HCT116 (cell line): ENCODE data around the gene TDRD12. TPM values are rescaled to one million over a fixed set of nuclear protein-coding genes. Genes with fewer than 3 reads are reported as not detected.
A peak's percentile ranks its signal among the peaks of the same experiment; 100 is the strongest.

Source experiments
- ATAC-seq: fragments of 200-7000 bp; cut with Tn5 transposase; 2 replicates; pipeline ENCODE4 v1.9.1; 2020; ENCODE audit warnings: mild to moderate bottlenecking, moderate library complexity
- BruUV-seq: library from RNA; stranded (reverse); fragments of 400-500 nt; replicated peaks from 2 replicates; lab custom pipeline; 2021; lab: Mats Ljungman, UMichigan
- CTCF ChIA-PET: fragments of 300-600 bp; sonication (Branson Sonifier 250); formaldehyde crosslinking; loops from one replicate; lab custom pipeline; 2021; ENCODE audit warnings: antibody characterized with exemption; lab: Charles Lee
- POLR2A ChIA-PET: fragments of 300-600, 350-600 bp; sonication (Branson Sonifier 250); formaldehyde crosslinking; loops from one replicate; lab custom pipeline; 2021; ENCODE audit warnings: antibody characterized with exemption; lab: Charles Lee
- RAD21 ChIA-PET, 2 experiments: fragments of 300-600 bp; sonication (Branson Sonifier 250); formaldehyde crosslinking; loops; one replicate each; lab custom pipeline; 2023; ENCODE audit warnings: low total read pairs in 2 of 2; ENCODE audit not compliant: uncharacterized antibody in 2 of 2, unreplicated experiment in 2 of 2, low non-redundant PET in 1 of 2; lab: Charles Lee
- DNase-seq: peaks from one replicate; pipeline ENCODE4 v3.0.0-alpha.2; 2010; ENCODE audit warnings: low read depth, low spot score
- H2AFZ ChIP-seq: fragments of 200-600 bp; shearing (Covaris generic), sonication (generic); 2 replicates; pipeline ENCODE4 v1.6.1; 2017; ENCODE audit warnings: low read depth, mixed run types, mixed read lengths, antibody characterized with exemption, low read length; ENCODE audit not compliant: poor library complexity, severe bottlenecking
- H3K27ac ChIP-seq: 2 replicates; pipeline ENCODE4 v1.5.1; 2012; ENCODE audit warnings: low read depth, low read length
- H3K27me3 ChIP-seq: fragments of 200-600 bp; sonication (generic); 2 replicates; pipeline ENCODE4 v1.6.1; 2016; ENCODE audit warnings: mixed run types, low read length, mixed read lengths; ENCODE audit not compliant: insufficient read depth
- H3K36me3 ChIP-seq, 2 experiments: fragments of 200-500 bp in 1 of 2; fragments of 200-600 bp in 1 of 2; sonication (Bioruptor generic) in 1 of 2; sonication (generic) in 1 of 2; 2 replicates each; pipeline versions ENCODE4 v1.5.1 to v1.6.1; 2014 to 2016; ENCODE audit warnings: low read length in 2 of 2, inconsistent platforms in 1 of 2, mixed read lengths in 1 of 2, mixed run types in 1 of 2; ENCODE audit not compliant: insufficient read depth in 2 of 2, control insufficient read depth in 1 of 2
- H3K4me1 ChIP-seq, 2 experiments: fragments of 200-600 bp in 1 of 2; sonication (generic) in 1 of 2; 2 replicates each; pipeline versions ENCODE4 v1.5.1 to v1.6.1; 2012 to 2017; ENCODE audit warnings: low read length in 2 of 2, inconsistent platforms in 1 of 2, mild to moderate bottlenecking in 1 of 2, mixed read lengths in 1 of 2, mixed run types in 1 of 2, moderate library complexity in 1 of 2; ENCODE audit not compliant: insufficient read depth in 2 of 2, control insufficient read depth in 1 of 2
- H3K4me2 ChIP-seq: fragments of 200-600 bp; sonication (generic); 2 replicates; pipeline ENCODE4 v1.6.1; 2017; ENCODE audit warnings: mixed run types, low read length, mixed read lengths
- H3K4me3 ChIP-seq, 2 experiments: fragments of 200-600 bp in 1 of 2; sonication (generic) in 1 of 2; replicated peaks in 1 of 2; 2 replicates each; pipeline ENCODE4 v1.5.1; 2011 to 2016; ENCODE audit warnings: low read length in 2 of 2, control low read depth in 1 of 2, low read depth in 1 of 2, mild to moderate bottlenecking in 1 of 2, mixed read lengths in 1 of 2, mixed run types in 1 of 2
- H3K79me2 ChIP-seq: fragments of 200-600 bp; sonication (generic); 2 replicates; pipeline ENCODE4 v1.6.1; 2017; ENCODE audit warnings: mild to moderate bottlenecking, mixed run types, low read length, moderate library complexity, mixed read lengths; ENCODE audit not compliant: insufficient read depth
- H3K9ac ChIP-seq: fragments of 200-600 bp; sonication (generic); 2 replicates; pipeline ENCODE4 v1.6.1; 2016; ENCODE audit warnings: low read length, mixed read lengths
- H3K9me2 ChIP-seq: fragments of 200-600 bp; sonication (generic), shearing (Covaris generic); 2 replicates; pipeline ENCODE4 v1.6.1; 2017; ENCODE audit warnings: mixed run types, mild to moderate bottlenecking, moderate library complexity; ENCODE audit not compliant: insufficient read depth
- H3K9me3 ChIP-seq, 2 experiments: fragments of 200-500 bp in 1 of 2; fragments of 200-600 bp in 1 of 2; sonication (Bioruptor generic) in 1 of 2; sonication (generic) in 1 of 2; 2 replicates each; pipeline ENCODE4 v1.6.1; 2014 to 2017; ENCODE audit warnings: low read length in 2 of 2, mixed read lengths in 2 of 2, inconsistent platforms in 1 of 2, low read depth in 1 of 2, mild to moderate bottlenecking in 1 of 2, mixed run types in 1 of 2, moderate library complexity in 1 of 2; ENCODE audit not compliant: control insufficient read depth in 1 of 2, insufficient read depth in 1 of 2
- H4K20me1 ChIP-seq: fragments of 200-600 bp; sonication (generic), shearing (Covaris generic); 2 replicates; pipeline ENCODE4 v1.6.1; 2017; ENCODE audit warnings: mixed run types, mild to moderate bottlenecking, moderate library complexity; ENCODE audit not compliant: insufficient read depth
- CBX3 ChIP-seq: IDR thresholded peaks from 2 replicates; pipeline ENCODE4 v1.6.1; 2012; ENCODE audit warnings: low read depth
- CTCF ChIP-seq, 3 experiments: fragments of 200-600 bp in 1 of 3; sonication (generic) in 1 of 3; IDR thresholded peaks in 2 of 3; conservative IDR thresholded peaks in 1 of 3; 2 replicates each; pipeline ENCODE4 v1.5.1; 2012 to 2017; ENCODE audit warnings: low read depth in 2 of 3, low read length in 2 of 3, antibody characterized with exemption in 1 of 3, borderline replicate concordance in 1 of 3, control low read depth in 1 of 3, mild to moderate bottlenecking in 1 of 3, mixed read lengths in 1 of 3, mixed run types in 1 of 3, moderate library complexity in 1 of 3; ENCODE audit not compliant: insufficient read depth in 1 of 3
- EZH2phosphoT487 ChIP-seq: fragments of 200-600 bp; IDR thresholded peaks from 2 replicates; pipeline ENCODE4 v1.6.1; 2018; ENCODE audit warnings: antibody characterized with exemption, borderline replicate concordance
- FOSL1 ChIP-seq: IDR thresholded peaks from 2 replicates; pipeline ENCODE4 v1.6.1; 2012; ENCODE audit warnings: low read depth
- MAX ChIP-seq: IDR thresholded peaks from 2 replicates; pipeline ENCODE4 v1.6.1; 2012
- POLR2A ChIP-seq: IDR thresholded peaks from 2 replicates; pipeline ENCODE4 v1.7.0; 2011; ENCODE audit warnings: borderline replicate concordance; ENCODE audit not compliant: insufficient read depth, insufficient read length; ENCODE audit errors: extremely low read depth
- REST ChIP-seq: IDR thresholded peaks from 2 replicates; pipeline ENCODE4 v1.6.1; 2012; ENCODE audit warnings: low read depth
- SIN3A ChIP-seq: IDR thresholded peaks from 2 replicates; pipeline ENCODE4 v1.6.1; 2012; ENCODE audit warnings: low read depth
- SP1 ChIP-seq: IDR thresholded peaks from 2 replicates; pipeline ENCODE4 v1.6.1; 2012; ENCODE audit warnings: low read depth
- TCF7L2 ChIP-seq: IDR thresholded peaks from 2 replicates; pipeline ENCODE4 v1.7.0; 2011; ENCODE audit warnings: borderline replicate concordance, inconsistent platforms; ENCODE audit not compliant: insufficient read depth, insufficient read length; ENCODE audit errors: extremely low read depth
- ZBTB33 ChIP-seq: IDR thresholded peaks from 2 replicates; pipeline ENCODE4 v1.6.1; 2011; ENCODE audit warnings: mild to moderate bottlenecking, low read length, moderate library complexity; ENCODE audit not compliant: insufficient replicate concordance; ENCODE audit errors: extremely low read depth
- intact Hi-C: fragments of 100-400 bp; cut with micrococcal nuclease; formaldehyde crosslinking; loops from 2 replicates; pipeline ENCODE4 v1.10.0; 2022
- total RNA-seq: library from RNA; stranded (reverse); gene quantifications from one replicate; pipeline ENCODE4 v1.2.1, GENCODE V29; 2021; ENCODE audit not compliant: unreplicated experiment

TDRD12 gene
- total RNA-seq, 1 experiment from 2014 or later, result 0.30 TPM

GRCh38 chr19:32720216-32720935 is 809 bp downstream of the TDRD12 start:
- Histone ChIP-seq H3K9me2 (no peaks in the 10 kb centered on the region), H3K79me2 (no peaks in the 10 kb centered on the region), H3K9me3 (no peaks in the 10 kb centered on the region), H3K4me3 (no peak overlapping the region), H3K9ac (no peak overlapping the region), H4K20me1 (no peaks in the 10 kb centered on the region), H2AFZ (no peak overlapping the region), H3K27ac (no peak overlapping the region), H3K4me1 (no peaks in the 10 kb centered on the region), H3K27me3 (no peaks in the 10 kb centered on the region), H3K36me3 (no peaks in the 10 kb centered on the region), H3K4me2 (no peak overlapping the region)
- intact Hi-C loops, result no loop called here
- BruUV-seq, result no TSS peak
- no peak for TF ChIP-seq MAX
- TF ChIP-seq CTCF (IDR thresholded peaks at IDR 0.05 in 2 of 3, conservative IDR thresholded peaks at IDR 0.05 in 1 of 3; ENCODE audit: borderline replicate concordance in 1 of 3, insufficient read depth in 1 of 3, low read depth in 2 of 3, low read length in 2 of 3), result 0 out of 6 replicates have a peak, but pooled peaks of 1 of the 3 experiments have one; percentile 20
- DNase-seq, result no peak
- ATAC-seq, result no peak
- CTCF ChIA-PET, result no interaction called here
- POLR2A ChIA-PET, result no interaction called here
- RAD21 ChIA-PET, result interaction anchor here in 1 of 2 experiments (0.6 kb wide), 1 partner anchor 405 kb away, joined by 4 read pairs; no protein-coding TSS in a partner anchor

- ChIA-PET POLR2A (no interaction called here), RAD21 (interaction anchor here in 1 of 2 experiments (0.6 kb wide), 1 partner anchor 405 kb away, joined by 4 read pairs; no protein-coding TSS in a partner anchor), CTCF (no interaction called here)
- Histone ChIP-seq H3K9me3 (no peaks in the 10 kb centered on the region), H4K20me1 (no peaks in the 10 kb centered on the region), H3K36me3 (no peaks in the 10 kb centered on the region), H3K27me3 (no peaks in the 10 kb centered on the region), H3K9ac (no peak overlapping the region), H3K9me2 (no peaks in the 10 kb centered on the region), H3K4me2 (no peak overlapping the region), H3K79me2 (no peaks in the 10 kb centered on the region), H3K4me1 (no peaks in the 10 kb centered on the region), H3K4me3 (no peak overlapping the region), H3K27ac (no peak overlapping the region), H2AFZ (no peak overlapping the region)
- ATAC-seq (no peak), DNase-seq (no peak)
- intact Hi-C loops, result no loop called here
- BruUV-seq, result no TSS peak
- TF ChIP-seq FOSL1, result no peak
- no peak for TF ChIP-seq SP1
- no peak for TF ChIP-seq CBX3
- no peak for TF ChIP-seq EZH2phosphoT487
- TF ChIP-seq TCF7L2, result no peak
- TF ChIP-seq SIN3A, result no peak
- TF ChIP-seq POLR2A, result no peak
- TF ChIP-seq ZBTB33, result no peak
- no peak for TF ChIP-seq REST
Measured at GRCh38 chr19:32720936-32721250, 1.3 kb downstream of the TDRD12 start.
